GM12873 (cell line): ENCODE results near the gene CHCHD6.

Experiments used
- TF ChIP-seq, protein P1 (sequence below): IDR thresholded peaks from 2 replicates; pipeline ENCODE4 v1.5.1; 2012; ENCODE audit warnings: low read depth, mild to moderate bottlenecking, moderate library complexity, low read length, control low read depth; ENCODE audit not compliant: insufficient read depth; ENCODE audit errors: missing control alignments

The CHCHD6 gene

DNA sequence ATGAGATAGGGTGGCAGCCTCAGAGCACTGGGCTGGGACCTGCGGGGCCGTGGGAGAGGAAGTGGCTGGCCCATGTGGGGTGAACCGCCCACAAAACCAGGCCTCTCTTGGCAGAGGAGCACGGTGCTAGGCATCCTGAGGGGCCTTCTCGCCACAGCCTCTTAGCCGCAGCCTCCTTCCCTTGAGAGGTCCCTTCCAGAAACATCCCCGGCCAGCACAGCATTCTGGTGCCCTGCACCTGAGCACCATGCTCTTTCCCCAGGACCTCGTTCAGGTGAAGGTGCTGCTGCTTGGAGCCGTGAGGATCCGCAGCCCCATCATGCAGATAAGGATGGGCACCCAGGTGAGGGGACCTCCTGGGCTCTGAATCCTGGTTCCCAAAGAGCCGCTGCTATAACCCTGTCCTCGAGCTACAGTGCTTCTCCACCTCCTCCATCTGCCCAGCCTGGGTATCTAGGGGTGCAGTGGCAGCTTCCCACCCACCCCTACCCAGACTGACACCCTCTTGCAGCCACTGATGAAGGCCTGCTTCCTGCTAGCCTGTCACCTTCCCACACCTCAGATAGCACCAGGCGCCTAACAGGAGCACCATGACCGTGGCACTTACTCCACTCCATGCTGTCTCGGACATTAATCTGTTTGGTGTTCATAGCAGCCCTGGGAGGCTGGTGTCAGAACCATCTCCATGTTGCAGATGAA lies 37.9 kb upstream of the CHCHD6 start:
- TF ChIP-seq, protein P1, sequence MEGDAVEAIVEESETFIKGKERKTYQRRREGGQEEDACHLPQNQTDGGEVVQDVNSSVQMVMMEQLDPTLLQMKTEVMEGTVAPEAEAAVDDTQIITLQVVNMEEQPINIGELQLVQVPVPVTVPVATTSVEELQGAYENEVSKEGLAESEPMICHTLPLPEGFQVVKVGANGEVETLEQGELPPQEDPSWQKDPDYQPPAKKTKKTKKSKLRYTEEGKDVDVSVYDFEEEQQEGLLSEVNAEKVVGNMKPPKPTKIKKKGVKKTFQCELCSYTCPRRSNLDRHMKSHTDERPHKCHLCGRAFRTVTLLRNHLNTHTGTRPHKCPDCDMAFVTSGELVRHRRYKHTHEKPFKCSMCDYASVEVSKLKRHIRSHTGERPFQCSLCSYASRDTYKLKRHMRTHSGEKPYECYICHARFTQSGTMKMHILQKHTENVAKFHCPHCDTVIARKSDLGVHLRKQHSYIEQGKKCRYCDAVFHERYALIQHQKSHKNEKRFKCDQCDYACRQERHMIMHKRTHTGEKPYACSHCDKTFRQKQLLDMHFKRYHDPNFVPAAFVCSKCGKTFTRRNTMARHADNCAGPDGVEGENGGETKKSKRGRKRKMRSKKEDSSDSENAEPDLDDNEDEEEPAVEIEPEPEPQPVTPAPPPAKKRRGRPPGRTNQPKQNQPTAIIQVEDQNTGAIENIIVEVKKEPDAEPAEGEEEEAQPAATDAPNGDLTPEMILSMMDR: no peak

DNA sequence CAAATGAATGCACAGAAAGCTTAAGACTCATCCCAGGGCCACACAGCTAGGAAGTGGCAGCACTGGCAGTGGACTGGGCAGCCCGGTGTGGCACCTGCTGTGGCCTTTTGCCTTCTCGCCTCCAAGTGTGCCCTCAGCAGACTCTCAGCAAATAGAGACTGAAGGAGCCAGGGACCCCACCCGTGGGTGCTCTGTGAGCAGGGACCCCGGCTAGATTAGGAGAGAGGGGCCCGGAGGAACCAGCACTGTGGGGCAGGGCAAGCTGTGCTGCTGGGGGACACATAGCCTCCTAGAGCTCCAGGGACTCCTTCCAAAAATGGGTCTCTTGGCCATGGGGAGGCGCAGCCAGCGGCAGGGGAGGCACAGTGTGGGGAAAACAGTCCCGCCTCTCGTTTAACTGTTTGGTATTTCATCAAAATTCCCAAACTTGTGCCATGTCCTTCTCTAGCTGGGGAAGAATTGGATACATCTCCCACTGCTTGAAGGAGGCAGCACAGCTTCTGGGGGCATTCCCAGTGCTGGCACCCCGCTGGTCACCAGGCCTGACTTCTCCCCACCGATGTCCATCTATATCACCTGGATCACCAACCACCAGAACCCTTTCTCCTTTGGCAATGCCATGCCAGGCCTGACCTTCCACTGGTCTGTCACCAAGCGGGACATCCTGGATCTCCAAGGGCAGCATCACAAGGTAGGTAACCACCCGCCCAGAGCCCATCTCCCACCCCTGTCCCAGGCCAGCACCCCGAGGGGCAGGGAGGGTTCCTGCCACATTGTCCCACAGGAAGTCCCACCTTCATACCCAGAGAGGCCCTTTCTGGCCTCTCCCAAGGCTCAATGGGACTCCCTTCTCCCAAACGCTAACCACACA lies 37.1 kb upstream of the CHCHD6 start:
- TF ChIP-seq, protein P1: no peak

DNA sequence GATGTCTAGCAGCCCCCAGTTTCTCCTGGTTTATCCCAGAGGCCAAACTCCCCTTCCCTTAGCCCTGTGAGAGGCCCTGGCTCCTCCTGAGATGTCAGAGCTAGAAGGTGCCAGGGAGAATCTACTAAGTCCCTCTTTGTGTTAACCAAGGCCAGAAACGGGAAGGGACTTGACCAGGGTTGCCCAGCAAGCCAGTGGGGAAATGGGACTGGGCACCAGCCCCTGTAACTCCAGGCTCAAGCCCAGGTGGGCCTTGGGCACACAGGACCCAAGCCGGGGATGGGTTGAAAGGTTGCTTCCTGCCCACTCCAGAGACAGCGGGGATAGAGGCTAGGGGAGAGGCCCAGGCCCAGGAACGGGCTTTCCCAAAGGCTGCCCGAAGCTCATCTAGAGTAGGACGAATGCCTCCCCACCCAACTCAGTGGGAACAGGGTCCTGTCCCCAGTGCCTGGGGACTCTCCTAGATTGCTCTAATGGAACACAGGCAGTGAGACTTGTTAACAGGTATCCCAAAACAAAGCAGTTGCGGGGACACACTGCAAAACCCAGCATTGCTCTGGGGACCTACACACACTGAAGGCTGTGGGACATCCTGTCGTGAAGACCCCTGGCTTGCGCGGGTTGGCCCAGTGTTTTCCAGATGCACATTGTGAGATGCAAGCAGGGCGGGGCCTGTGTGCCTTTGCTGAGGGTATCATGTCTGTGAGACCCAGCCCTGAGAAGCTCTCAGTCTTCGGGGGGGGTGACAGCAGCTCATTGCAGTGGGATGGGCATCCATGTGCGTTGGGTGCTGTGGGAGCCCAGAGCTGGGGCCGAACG lies 36.2 kb upstream of the CHCHD6 start:
- TF ChIP-seq, protein P1: no peak

DNA sequence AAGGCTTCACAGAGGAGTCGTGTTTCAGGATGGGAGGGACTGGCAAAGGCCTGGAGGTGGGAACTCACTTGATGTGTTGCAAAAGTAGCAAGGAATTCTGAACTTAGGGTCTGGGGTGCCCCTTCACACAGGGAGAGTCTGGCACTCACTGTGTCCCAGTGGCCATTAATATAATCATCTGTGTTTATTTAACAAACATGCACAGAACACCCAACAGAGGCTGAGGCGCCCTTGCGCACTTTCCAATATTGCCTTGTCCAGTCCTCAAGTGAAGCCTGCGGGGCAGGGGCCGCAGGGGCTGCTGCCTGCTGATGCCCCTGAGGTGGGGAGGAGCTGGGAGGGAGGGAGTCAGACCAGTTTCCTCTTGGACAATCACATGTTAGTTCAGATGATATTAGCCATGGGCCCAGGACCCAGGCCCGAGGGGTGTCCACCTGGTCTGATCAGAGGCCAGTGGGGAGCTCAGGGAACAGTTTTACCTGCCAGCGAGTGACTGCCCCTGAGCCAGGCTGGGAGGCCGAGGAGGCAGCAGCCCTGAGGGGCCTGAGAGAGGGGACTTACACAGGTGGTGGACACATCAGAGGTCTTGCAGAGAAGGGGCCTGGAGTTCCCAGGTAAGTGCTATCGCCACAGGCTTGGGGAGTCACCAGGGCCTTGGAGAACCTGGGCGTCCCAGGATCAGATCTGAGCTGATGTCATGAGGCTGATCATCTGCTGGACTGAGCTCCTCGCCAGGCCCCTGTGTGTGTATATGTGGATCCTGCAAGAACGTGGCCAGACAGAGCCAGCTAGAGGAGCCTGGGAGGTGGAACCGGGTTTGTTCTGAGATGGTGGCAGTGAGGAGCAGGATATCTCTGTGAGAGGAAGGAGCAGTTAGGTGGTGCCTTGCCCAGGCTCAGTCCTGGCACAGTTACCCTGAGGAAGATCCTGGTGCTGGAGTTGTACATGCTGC lies 35.3 kb upstream of the CHCHD6 start:
- TF ChIP-seq, protein P1: no peak

DNA sequence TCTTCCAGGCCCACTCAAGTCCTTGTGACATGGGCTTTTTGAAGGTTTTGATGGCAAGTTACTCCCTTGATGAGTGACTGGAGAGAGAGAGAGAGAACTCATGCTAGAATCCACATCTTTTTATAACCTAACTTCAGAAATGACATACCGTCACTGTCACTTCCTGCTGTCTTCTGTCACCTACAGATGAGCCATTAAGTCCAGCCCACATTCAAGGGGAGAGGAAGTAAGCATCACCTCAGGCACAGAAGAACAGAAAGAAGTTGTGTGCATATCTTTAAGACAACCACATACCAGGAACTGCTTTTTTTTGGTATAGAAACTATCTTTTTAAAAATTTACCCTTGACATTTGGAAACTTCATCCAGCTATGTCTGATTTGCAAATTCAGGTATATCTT lies 32.5 kb upstream of the CHCHD6 start:
- TF ChIP-seq, protein P1: no peak

DNA sequence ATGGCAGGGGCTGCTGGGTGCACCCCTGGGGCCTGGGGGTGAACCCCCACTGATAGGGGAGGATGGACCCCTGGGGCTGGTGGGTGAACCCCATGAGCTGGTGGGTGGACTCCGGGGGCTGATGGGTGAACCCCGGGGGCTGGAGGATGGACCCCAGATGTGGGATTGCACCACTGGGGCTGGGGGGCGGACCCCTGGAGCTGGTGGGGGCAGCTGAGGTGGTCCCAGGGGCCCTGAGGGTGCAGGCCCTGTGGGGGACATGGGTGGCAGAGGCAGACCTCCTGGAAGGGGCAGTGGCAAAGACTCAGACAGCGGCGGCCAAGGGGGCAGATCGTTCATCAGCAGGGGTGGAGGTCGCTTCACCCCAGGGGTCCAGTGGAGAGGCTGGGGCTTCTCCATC lies 31.7 kb upstream of the CHCHD6 start:
- TF ChIP-seq, protein P1: no peak
